HG02840 (cell line): ENCODE results near the gene SLC6A6.

ENCODE experiments used
- ATAC-seq: cut with Tn5 transposase; IDR thresholded peaks from one replicate; pipeline ENCODE4 v1.9.1; 2021; ENCODE audit warnings: mild to moderate bottlenecking, moderate library complexity, moderate number of reproducible peaks; ENCODE audit not compliant: unreplicated experiment, low FRiP score

The SLC6A6 gene

DNA sequence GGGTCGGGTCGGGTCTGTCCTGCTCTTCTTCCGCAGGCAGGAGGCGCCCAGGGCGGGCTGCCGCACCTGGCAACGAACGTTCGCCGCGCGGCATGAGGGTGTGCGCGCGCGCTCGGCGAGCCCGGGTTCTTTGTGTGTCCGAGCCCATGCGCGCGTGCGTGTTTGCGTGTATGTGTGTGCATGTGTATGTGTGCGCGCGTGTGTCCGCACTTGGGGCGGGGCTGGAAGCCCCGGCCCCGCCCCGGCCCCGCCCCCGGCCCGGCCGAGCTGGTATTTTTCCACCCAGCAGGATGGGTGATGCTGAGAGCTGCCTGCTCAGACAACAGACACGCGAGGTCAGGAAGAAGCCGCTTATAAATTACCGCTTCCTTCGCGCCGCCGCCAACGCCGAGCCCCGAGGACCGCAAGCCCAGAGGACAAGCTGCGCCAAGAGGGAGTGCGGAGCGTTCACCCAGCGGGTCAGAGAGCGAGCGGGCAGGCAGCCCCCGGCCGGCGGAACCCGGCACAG, at the start of gene SLC6A6:
SLC6A6 (plus strand) TSS at position 303 of the 508 bp plus-strand sequence. CDS start 41,029 bp downstream, outside the sequence.
- ATAC-seq, result peak; percentile 68

DNA sequence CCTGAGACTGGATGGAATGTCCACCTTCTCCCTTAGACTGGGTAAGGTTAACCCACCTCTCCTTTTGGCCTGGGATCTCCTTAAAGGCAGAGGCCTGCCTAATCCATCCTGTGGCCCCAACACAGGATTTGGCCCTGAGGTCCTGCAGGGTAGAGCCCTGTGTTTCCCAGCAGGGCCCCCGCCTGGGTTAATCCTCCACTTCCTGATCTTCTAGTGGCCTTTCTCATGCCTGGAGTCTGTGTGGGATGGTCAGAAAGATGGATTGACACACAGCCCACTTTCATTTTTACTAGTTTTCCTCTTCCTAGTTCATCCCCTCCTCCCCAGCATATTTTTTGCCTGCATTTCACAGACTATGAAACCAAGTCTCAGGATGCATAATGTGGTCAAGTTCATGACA, 48.9 kb upstream of the SLC6A6 start:
- ATAC-seq, result no peak

DNA sequence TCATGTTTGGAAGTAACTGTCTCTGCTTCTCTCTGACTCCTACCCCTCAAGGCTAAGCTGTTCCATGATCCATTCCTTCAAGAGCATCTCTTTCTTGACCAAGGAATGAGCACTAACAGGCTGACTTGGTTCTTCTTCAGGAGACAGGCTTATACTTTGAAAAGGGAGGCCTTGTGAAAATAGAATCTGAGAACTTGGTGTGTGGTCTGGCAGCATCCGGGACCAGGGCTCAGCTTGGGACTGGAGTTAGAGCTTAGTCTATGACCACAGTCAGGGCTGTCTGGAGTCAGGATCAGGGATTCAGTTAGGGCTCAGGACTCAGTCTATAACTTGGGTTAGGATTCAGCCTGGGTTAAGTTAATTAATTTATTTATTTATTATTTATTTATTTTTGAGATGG, 44.9 kb upstream of the SLC6A6 start:
- ATAC-seq, result no peak

GRCh38 chr3:14358426-14359211, 43.8 kb upstream of the SLC6A6 start:
- no peak for ATAC-seq

- no peak for ATAC-seq
These were observed 43.1 kb upstream of the SLC6A6 start for GRCh38 chr3:14359348-14359747.

DNA sequence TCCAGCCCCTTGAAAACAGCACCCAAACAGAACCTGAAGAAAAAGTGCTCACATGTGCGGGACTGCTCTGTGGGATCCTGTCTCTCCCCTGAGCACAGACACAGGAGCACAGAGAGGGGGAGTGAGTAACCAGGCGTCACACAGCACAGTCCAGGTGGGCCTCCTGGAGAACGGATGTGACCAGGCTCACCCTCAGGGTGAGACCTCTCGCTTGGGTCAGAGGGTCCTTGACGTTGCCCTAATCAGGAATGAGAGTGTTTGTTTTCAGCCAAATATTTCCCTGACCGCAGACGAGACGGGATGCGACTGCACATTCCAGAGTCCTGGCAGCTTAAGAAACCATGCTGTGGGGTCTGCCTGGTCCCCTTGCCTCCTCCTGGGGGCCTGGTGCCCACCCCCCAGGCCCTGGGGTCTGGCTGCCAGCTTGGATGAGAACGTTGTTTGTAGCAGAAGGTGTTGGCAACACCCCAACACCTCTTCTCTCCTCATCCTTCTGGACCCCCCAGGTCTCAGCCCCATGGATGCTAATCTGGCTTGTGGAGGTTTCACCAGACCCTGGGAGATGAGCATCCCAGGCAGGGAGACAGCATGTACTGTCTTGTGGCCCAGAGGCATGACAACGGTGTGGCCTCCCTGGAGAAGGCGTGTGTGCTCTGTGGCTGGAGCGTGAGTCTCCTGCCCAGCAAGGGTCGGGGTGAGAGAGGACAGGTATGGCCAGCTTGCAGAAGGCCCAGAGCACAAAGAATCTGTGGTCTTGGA, 42.1 kb upstream of the SLC6A6 start:
- ATAC-seq, result no peak

GRCh38 chr3:14361068-14361677, 41.2 kb upstream of the SLC6A6 start:
- no peak for ATAC-seq

- ATAC-seq, result no peak
These were observed 39.5 kb upstream of the SLC6A6 start for GRCh38 chr3:14362890-14363289.

- ATAC-seq, result no peak
These were observed 39.0 kb upstream of the SLC6A6 start for GRCh38 chr3:14363379-14363778.

DNA sequence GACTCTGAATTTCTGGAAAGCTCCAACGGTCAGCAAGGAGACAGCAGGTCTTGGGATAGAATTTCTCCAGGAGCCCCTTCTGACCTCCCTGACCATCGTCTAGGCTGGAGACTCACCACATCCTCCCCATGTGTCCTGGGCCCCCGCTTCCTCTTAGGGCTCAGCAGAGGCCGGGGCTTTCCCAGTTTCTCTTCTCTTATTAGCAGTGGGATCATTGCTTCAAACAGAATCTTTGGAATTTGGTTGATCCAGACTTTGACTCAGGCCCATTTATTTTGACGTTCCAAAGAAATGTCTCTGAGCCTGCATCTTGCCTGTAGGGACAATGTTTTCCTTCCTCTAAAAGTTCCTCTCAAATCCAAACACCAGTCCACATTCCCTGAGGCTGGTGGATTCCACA, 38.4 kb upstream of the SLC6A6 start:
- no peak for ATAC-seq

GRCh38 chr3:14364580-14365292, 37.7 kb upstream of the SLC6A6 start:
- no peak for ATAC-seq

DNA sequence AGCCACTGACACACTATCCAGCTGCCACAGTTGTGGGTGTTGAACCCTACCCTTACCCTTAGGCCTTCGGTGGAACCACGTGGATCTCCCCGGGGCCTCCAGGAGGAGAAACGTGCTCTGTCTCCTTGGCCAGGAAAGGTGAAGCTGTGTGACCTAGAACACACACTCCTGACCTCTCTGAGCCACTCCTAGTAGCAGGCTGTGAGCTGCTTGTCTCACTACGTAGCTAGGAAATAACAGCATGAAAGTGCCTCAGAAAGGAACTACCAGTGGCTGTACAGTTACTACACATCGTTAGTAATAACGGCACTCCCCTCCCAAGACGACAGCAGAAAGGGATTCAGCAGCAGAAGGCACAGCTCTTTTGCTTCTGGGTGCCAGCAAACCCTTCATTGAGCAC, 36.2 kb upstream of the SLC6A6 start:
- no peak for ATAC-seq

- no peak for ATAC-seq
These were observed 35.2 kb upstream of the SLC6A6 start for GRCh38 chr3:14366915-14367823.

GRCh38 chr3:14368146-14368545, 34.3 kb upstream of the SLC6A6 start:
- no peak for ATAC-seq

DNA sequence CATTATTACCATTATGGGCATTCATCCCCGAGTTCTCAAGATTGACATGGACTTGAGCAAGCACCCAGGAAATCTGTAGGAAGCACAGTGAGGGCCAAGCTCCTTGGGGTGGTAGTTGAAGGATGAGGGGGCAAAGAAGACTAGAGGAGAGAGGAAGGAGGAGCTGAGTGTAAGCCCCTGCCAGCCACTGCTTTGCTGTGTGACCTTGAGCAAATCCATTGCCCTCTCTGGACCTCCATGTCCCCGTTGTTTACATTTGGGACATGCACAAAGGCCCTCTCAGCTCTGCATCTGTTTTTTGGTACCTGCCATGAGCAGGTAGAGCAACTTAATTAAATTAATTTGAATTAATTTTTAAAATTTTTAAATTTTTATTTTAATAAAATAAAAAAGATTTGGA, 33.5 kb upstream of the SLC6A6 start:
- ATAC-seq, result no peak

DNA sequence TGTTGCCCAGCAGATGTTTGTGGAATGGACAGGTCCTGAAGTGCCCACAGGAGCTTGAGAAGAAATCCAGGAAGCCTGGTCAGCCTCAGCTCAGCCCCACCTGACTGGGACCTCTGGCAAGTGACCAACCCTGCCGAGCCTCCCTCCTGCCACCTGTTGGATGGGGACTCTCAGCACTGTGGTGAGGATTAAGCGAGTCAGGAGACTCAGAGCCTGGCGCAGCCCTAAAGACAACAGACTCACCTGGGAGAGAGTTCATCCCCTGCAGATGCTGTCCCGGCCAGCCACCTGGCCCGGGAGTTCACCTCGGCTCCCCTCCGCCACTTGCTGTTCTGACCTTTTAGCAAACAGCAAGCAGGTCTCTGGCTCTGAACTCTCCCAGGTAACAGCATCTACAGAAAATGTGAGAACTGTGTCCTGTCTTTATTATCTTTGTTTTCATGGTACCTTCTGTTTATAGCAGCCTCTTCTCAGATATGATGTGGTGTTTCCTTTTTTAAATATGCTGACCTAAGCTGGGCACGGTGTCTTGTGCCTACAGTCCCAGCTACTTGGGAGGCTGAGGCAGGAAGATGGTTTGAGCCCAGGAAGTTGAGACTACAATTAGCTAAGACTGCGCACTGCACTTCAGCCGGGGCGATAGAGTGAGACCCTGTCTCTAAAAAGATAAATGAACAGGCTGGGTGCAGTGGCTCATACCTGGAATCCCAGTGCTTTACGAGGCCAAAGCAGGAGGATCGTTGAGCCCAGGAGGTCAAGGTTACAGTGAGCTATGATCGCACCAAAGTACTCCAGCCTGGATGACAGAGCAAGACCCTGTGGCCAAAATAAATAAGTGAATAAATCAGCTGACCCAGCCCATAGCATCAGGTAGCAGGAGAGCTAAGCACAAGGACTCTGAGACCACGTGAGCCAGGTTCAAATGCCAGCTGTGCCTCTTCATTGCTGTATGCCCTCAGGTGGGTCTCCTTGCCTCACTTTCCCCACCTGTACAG, 32.4 kb upstream of the SLC6A6 start:
- ATAC-seq, result no peak

- no peak for ATAC-seq
These were observed 31.5 kb upstream of the SLC6A6 start for GRCh38 chr3:14370720-14371572.
